ENCODE data around the gene OR13C5.
"Not testable (repeated sequence)": the region's sequence is repeated elsewhere in the genome, so short reads cannot be mapped to it uniquely, and the experiment has no call there.

Gene OR13C5, protein sequence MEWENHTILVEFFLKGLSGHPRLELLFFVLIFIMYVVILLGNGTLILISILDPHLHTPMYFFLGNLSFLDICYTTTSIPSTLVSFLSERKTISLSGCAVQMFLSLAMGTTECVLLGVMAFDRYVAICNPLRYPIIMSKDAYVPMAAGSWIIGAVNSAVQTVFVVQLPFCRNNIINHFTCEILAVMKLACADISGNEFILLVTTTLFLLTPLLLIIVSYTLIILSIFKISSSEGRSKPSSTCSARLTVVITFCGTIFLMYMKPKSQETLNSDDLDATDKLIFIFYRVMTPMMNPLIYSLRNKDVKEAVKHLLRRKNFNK

GRCh38 chr9:104599313-104599712 is at the start of gene OR13C5:
Gene OR13C5 (minus strand): TSS chr9:104599413. CDS start chr9:104599413, 0 bp downstream.
- DNase-seq (ENCODE audit: low read depth) = not testable (repeated sequence)

GRCh38 chr9:104635456-104635855 is 36.2 kb upstream of the OR13C5 start:
- DNase-seq (ENCODE audit: low read depth) = no peak

GRCh38 chr9:104633976-104634520 is 34.8 kb upstream of the OR13C5 start:
- DNase-seq (ENCODE audit: low read depth) = no peak

DNA sequence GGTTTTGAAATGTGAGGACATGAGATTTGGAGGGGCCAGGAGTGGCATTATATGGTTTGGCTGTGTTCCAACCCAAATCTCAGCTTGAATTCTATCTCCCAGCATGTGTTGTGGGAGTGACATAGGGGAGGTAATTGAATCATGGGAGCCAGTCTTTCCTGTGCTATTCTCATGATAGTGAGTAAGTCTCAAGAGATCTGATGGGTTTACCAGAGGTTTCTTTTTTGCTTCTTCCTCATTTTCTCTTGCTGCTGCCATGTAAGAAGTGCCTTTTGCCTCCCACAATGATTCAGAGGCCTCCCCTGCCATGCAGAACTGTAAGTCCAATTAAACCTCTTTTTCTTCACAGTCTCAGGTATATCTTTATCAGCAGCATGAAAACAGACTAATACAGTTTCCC is 26.8 kb upstream of the OR13C5 start:
- DNase-seq (ENCODE audit: low read depth) = not testable (repeated sequence)

DNA sequence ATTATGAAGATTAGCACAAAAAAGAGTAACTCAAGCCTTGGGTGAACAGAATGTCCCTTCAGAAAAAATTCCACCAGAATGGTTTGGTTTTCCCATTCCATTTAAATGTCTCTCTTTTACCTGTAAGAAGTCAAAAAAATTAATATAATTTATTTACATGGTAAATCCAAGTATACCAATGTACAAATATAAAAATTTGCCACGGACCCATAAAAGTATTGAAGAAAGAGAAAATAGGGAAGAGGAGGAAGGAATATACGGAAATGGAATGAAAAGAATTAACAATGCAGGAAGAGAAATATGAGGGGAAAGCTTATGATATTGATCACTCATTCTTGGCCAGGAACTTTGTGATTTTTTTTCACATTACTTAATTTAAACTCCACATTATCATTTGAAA is 18.9 kb upstream of the OR13C5 start, which contains the start of gene OR13C9:
Gene OR13C9, minus strand, starts transcription at position 101 of the 400 bp plus-strand sequence. Its CDS starts 0 bp downstream, at position 101.
- no peak for DNase-seq (ENCODE audit: low read depth)

GRCh38 chr9:104617418-104617817 is 18.2 kb upstream of the OR13C5 start:
- no peak for DNase-seq (ENCODE audit: low read depth)

DNA sequence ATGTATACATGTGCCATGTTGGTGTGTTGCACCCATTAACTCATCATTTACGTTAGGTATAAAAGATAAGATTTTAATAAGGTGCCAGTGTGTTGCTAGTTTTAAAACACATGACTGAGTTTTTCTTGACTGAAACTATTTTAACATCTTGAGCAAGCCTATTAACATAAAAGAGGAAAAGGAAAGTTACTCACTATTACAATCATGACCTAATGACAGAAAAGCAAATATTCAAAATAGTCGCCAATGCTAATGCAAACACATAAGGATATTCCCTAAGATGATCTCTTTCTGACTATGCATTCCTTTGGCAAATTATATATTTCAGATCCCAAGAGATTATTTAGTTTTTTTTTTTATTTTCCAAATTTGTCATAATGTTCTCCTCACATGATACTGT is 12.0 kb upstream of the OR13C5 start:
- DNase-seq (ENCODE audit: low read depth) = no peak

- DNase-seq (ENCODE audit: low read depth) = peak; percentile 2
These were observed 9.1 kb upstream of the OR13C5 start for GRCh38 chr9:104608336-104608735.

GRCh38 chr9:104606152-104606551 is 6.9 kb upstream of the OR13C5 start:
- DNase-seq (ENCODE audit: low read depth) = no peak

DNA sequence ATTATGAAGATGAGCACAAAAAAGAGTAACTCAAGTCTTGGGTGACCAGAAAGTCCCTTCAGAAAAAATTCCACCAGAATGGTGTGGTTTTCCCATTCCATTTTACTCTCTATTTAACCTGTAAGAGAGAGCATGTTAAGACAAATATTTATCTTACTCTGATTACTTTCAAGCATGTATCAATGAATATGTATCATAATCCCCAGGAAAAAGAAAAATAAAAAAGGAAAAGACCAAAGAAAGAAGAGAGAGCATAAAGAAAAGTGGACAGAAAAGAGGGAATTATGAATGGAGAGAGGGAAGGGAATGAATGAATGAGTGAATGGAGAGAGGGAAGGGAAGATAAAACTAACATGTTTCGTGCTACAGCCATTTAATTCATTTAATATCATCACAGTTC is 6.3 kb upstream of the OR13C5 start, which contains the start of gene OR13C2:
Gene OR13C2, minus strand, starts transcription at position 101 of the 400 bp plus-strand sequence. Its CDS starts 0 bp downstream, at position 101.
- not testable (repeated sequence) for DNase-seq (ENCODE audit: low read depth)

GRCh38 chr9:104604801-104605200 is 5.6 kb upstream of the OR13C5 start:
- no peak for DNase-seq (ENCODE audit: low read depth)

- DNase-seq (ENCODE audit: low read depth) = not testable (repeated sequence)
These were observed 464 bp downstream of the OR13C5 start for GRCh38 chr9:104598749-104599148.

DNA sequence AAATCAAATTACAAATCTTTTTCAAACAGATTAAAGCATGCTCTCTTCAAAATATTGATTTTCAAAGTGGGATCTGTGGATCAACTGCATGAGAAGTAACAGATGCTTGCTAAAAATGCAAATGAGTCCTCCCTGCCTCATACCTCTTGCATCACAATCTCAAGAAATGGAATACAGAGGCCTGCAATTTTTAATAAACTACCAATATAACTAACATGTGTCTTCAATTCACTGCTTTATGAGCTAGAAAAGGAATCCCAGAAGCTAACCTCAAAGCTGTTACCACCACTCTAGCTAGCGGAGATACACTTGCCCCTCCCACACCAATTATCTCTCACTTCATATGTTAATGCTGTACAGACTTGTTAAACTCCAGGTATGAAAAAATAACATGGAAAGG is 9.6 kb downstream of the OR13C5 start:
- DNase-seq (ENCODE audit: low read depth) = no peak

GRCh38 chr9:104586496-104587180 is 12.6 kb downstream of the OR13C5 start:
- DNase-seq (ENCODE audit: low read depth) = peak; percentile 65

DNA sequence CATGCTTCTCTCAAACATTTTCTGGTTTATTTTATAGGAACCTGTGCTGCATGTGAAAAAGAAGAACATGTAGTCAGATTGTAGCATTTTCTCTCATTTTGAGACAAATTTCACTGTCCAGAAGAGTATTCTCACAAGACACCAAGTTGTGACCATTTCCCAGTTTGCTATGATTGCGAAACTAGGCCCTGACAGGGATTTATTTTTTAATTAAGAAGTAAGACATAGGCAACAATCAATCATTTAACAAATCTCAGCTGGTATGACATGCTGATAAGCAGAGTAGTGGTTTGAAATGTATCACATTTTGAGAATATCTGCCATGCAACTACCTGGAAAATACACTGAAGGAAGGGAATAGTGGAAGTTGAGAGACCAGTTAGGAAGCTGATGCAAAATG is 18.7 kb downstream of the OR13C5 start:
- DNase-seq (ENCODE audit: low read depth) = no peak

DNA sequence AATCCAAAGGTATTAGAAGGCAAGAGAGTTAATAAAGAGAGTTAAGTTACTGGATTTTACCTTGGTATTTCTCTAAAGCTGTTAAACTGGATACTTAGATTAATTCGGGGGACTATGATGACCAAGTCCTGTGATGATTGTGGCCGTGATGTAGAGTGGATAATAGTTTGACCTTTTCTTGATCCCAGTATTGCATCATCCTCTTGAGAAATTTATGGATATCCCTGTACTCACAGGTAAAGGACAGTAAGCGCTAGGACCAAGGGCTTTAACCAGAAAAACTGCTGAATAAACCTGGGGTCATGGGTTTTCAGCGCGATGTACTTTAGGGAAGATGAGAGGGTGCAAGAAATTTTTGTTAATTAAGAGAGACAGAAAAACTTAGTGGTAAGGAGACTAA is 21.9 kb downstream of the OR13C5 start:
- DNase-seq (ENCODE audit: low read depth) = no peak

DNA sequence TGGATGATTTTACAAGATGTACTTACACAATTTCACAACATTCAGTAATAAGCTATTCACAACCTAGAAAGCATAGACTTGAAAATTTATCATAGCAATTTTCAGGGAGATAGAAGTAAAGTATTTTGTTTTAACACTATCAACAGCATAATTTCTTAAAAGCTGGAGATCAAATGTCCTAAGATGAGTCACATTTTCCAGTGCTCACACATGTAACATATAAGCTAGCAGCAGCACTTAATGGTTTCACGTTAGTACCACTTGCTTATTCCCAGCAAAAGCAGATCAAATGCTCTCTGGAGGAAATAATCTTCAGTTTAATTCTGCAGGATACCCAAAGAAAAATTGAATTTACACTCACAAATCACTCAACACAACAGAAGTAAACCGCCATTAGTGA is 23.8 kb downstream of the OR13C5 start:
- no peak for DNase-seq (ENCODE audit: low read depth)

DNA sequence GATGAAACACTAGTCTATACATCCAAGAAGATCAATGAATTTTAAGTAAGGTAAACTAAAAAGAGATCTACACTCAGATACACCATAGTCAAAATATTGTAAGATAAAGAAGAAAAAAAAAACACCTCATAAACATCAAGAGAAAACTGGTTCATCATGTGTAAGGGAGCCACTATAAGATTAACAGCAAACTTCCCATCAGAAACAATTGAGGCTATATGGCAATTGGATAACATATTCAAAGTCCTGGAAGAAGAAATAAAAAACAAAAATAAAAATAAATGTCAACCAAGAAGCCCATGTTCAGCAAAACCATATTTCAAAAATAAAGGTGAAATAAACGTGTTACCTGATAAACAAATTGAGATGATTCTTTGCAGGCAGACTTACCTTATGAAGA is 26.6 kb downstream of the OR13C5 start:
- DNase-seq (ENCODE audit: low read depth) = no peak

- DNase-seq (ENCODE audit: low read depth) = no peak
These were observed 30.3 kb downstream of the OR13C5 start, which contains the start of gene OR13C8 for GRCh38 chr9:104568868-104569267. Gene OR13C8 (plus strand): TSS chr9:104569168. CDS start chr9:104569168, 0 bp downstream.

DNA sequence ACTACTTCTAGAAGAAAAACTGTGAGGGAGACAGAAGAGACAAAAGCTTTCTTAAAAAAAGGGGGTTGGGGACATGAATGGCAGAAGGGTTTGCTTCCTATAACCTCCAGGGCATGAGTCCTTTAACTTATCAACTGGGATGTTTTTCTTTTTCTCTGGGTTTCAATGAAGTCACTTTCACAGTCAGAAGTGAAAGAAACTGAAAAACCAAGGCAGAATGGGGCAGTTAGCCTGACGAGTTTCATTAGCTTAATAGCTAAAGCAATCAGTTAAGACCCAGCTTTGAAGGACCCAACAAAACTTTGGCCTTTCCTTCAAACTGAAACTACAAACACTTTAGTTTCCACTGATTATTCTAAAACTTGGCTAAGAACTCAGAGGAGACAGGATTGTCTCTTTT is 34.9 kb downstream of the OR13C5 start:
- no peak for DNase-seq (ENCODE audit: low read depth)

DNA sequence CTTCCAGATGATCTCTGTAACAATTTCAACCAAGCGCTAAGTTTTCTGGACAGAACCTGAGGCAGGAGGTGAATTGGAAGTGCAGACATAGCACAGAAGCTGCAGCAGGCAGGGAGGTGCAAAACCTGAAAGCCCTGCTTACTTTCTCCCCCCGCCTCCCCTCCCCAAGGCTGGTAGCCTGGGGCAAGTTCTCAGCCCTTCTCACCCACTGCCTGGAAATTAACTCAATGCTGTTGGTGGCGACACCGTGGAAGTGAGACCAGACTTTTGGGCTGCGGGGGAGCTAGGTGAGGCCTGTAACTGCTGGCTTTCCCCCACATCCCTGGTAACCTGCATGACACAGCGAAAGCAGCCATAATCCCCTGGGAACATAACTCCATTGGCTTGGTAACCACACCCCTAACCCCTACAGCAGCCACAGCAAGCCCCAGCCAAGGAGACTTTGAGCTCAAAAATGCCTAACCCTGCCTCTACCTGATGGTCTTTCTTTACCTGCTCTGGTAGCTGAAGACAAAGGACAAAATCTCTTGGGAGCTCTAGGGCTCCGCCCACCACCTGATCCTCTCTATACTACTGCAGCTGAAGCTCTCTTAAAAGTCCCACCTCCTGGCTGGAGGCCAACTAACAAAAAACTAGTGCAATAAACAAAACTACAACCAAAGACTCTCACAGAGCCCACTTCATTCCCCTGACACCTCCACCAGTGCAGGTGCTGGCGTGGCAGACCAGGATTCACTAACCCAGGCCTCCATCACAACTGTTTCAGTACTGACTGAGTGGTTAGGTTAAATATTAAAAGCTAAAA is 42.2 kb downstream of the OR13C5 start:
- DNase-seq (ENCODE audit: low read depth) = no peak

DNA sequence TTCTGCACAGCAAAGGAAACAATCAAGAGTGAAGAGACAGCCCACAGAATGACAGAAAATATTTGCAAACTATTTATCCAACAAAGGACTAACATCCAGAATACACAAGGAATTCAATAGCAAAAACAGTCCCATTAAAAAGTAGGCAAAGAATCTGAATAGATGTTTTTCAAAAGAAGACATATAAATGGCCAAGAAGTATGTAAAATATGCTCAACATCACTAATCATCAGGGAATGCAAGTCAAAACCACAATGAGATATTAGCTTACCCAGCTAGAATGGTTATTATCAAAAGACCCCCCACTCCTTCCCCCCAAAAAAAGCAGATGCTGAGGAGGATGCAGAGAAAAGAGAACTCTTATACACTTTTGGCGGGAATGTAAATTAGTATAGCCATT is 43.7 kb downstream of the OR13C5 start:
- no peak for DNase-seq (ENCODE audit: low read depth)

Data from amniotic epithelial cell (primary cell).